Rectal smooth muscle tissue (tissue), 1 donor: ENCODE results near the gene STK35.

Source experiments
- H3K27ac ChIP-seq: one replicate; pipeline ENCODE4 v1.7.0; 2013; ENCODE audit warnings: low read depth, low read length, inconsistent platforms
- H3K27me3 ChIP-seq: one replicate; pipeline ENCODE4 v1.7.0; 2013; ENCODE audit warnings: low read length; ENCODE audit not compliant: control insufficient read depth, insufficient read depth
- H3K36me3 ChIP-seq: one replicate; pipeline ENCODE4 v1.7.0; 2013; ENCODE audit warnings: low read length; ENCODE audit not compliant: control insufficient read depth, insufficient read depth
- H3K4me1 ChIP-seq: one replicate; pipeline ENCODE4 v1.7.0; 2013; ENCODE audit warnings: low read length; ENCODE audit not compliant: control insufficient read depth, insufficient read depth
- H3K4me3 ChIP-seq: one replicate; pipeline ENCODE4 v1.7.0; 2013; ENCODE audit warnings: low read length
- H3K9ac ChIP-seq: one replicate; pipeline ENCODE4 v1.7.0; 2013; ENCODE audit warnings: low read length

STK35 gene

GRCh38 chr20:2088891-2089290 lies 12.7 kb upstream of the STK35 start:
- H3K27me3 ChIP-seq = peaks cover 5% of the 10 kb centered on the region
- H3K36me3 ChIP-seq = no peaks in the 10 kb centered on the region
- H3K9ac ChIP-seq = no peak overlapping the region
- no peaks in the 10 kb centered on the region for H3K4me1 ChIP-seq
- H3K4me3 ChIP-seq = no peak overlapping the region
- H3K27ac ChIP-seq = no peak overlapping the region

GRCh38 chr20:2089447-2089846 lies 12.2 kb upstream of the STK35 start:
- no peaks in the 10 kb centered on the region for H3K36me3 ChIP-seq

GRCh38 chr20:2093159-2093781 lies 8.4 kb upstream of the STK35 start:
- H3K27me3 ChIP-seq = peaks cover 4% of the 10 kb centered on the region
- H3K9ac ChIP-seq = no peak overlapping the region

More at GRCh38 chr20:2089447-2089846, 12.2 kb upstream of the STK35 start:
- H3K4me3 ChIP-seq = no peak overlapping the region
- H3K27ac ChIP-seq = no peak overlapping the region
- H3K4me1 ChIP-seq = no peaks in the 10 kb centered on the region
- no peak overlapping the region for H3K9ac ChIP-seq
- peaks cover 8% of the 10 kb centered on the region for H3K27me3 ChIP-seq

GRCh38 chr20:2093883-2094282 lies 7.7 kb upstream of the STK35 start:
- H3K27me3 ChIP-seq = peaks cover 4% of the 10 kb centered on the region
- no peak overlapping the region for H3K9ac ChIP-seq
- no peaks in the 10 kb centered on the region for H3K36me3 ChIP-seq
- H3K4me1 ChIP-seq = no peaks in the 10 kb centered on the region
- H3K4me3 ChIP-seq = no peak overlapping the region
- no peak overlapping the region for H3K27ac ChIP-seq

More at GRCh38 chr20:2093159-2093781, 8.4 kb upstream of the STK35 start:
- H3K36me3 ChIP-seq = no peaks in the 10 kb centered on the region
- no peak overlapping the region for H3K27ac ChIP-seq
- H3K4me3 ChIP-seq = no peak overlapping the region
- H3K4me1 ChIP-seq = no peaks in the 10 kb centered on the region

- Histone ChIP-seq H3K36me3 (peaks cover 7% of the 10 kb centered on the region), H3K27ac (peak overlapping the region; percentile 99), H3K4me3 (peak overlapping the region; percentile 99), H3K4me1 (peaks cover 15% of the 10 kb centered on the region), H3K9ac (peak overlapping the region; percentile 99), H3K27me3 (no peaks in the 10 kb centered on the region)
Observed at GRCh38 chr20:2101865-2102584, 398 bp downstream of the STK35 start.

GRCh38 chr20:2102585-2103460 lies 1.2 kb downstream of the STK35 start:
- Histone ChIP-seq H3K4me1 (peaks cover 18% of the 10 kb centered on the region), H3K36me3 (peaks cover 7% of the 10 kb centered on the region), H3K4me3 (peak overlapping the region; percentile 99), H3K27ac (peak overlapping the region; percentile 99), H3K9ac (peak overlapping the region; percentile 99), H3K27me3 (no peaks in the 10 kb centered on the region)

GRCh38 chr20:2103461-2104153 lies 2.0 kb downstream of the STK35 start:
- Histone ChIP-seq H3K36me3 (peaks cover 7% of the 10 kb centered on the region), H3K27ac (peak overlapping the region; percentile 99), H3K9ac (peak overlapping the region; percentile 69), H3K27me3 (no peaks in the 10 kb centered on the region), H3K4me1 (peaks cover 20% of the 10 kb centered on the region), H3K4me3 (peak overlapping the region; percentile 99)

- Histone ChIP-seq H3K4me3 (peak overlapping the region; percentile 99), H3K27ac (peak overlapping the region; percentile 99), H3K9ac (peak overlapping the region; percentile 53), H3K4me1 (peaks cover 26% of the 10 kb centered on the region), H3K36me3 (peaks cover 7% of the 10 kb centered on the region), H3K27me3 (no peaks in the 10 kb centered on the region)
Observed at GRCh38 chr20:2104236-2104635, 2.6 kb downstream of the STK35 start.

- peak overlapping the region; percentile 76 for H3K27ac ChIP-seq
- no peaks in the 10 kb centered on the region for H3K27me3 ChIP-seq
- peaks cover 35% of the 10 kb centered on the region for H3K4me1 ChIP-seq
- H3K36me3 ChIP-seq = peaks cover 7% of the 10 kb centered on the region
- H3K4me3 ChIP-seq = no peak overlapping the region
- no peak overlapping the region for H3K9ac ChIP-seq
Observed at GRCh38 chr20:2108498-2108897, 6.9 kb downstream of the STK35 start.

- Histone ChIP-seq H3K36me3 (peaks cover 7% of the 10 kb centered on the region), H3K4me3 (peak overlapping the region; percentile 31), H3K27me3 (no peaks in the 10 kb centered on the region), H3K4me1 (peaks cover 38% of the 10 kb centered on the region), H3K9ac (no peak overlapping the region), H3K27ac (peak overlapping the region; percentile 76)
Observed at GRCh38 chr20:2108987-2109386, 7.4 kb downstream of the STK35 start.

- H3K4me3 ChIP-seq = peak overlapping the region; percentile 31
- H3K4me1 ChIP-seq = peaks cover 39% of the 10 kb centered on the region
- H3K36me3 ChIP-seq = peaks cover 7% of the 10 kb centered on the region
- H3K27me3 ChIP-seq = no peaks in the 10 kb centered on the region
- H3K9ac ChIP-seq = no peak overlapping the region
- peak overlapping the region; percentile 76 for H3K27ac ChIP-seq
Observed at GRCh38 chr20:2109425-2110210, 8.0 kb downstream of the STK35 start.
